GM18858 (cell line): ENCODE measurements around the gene COL4A5.

Experiments used
- ATAC-seq: cut with Tn5 transposase; IDR thresholded peaks from one replicate; pipeline ENCODE4 v1.9.1; 2021; ENCODE audit not compliant: unreplicated experiment

Gene COL4A5

GRCh38 chrX:108740299-108740774, 300.7 kb downstream of the COL4A5 start:
- ATAC-seq, result no peak
